ENCODE data around the gene PAPPA.

The PAPPA gene

DNA sequence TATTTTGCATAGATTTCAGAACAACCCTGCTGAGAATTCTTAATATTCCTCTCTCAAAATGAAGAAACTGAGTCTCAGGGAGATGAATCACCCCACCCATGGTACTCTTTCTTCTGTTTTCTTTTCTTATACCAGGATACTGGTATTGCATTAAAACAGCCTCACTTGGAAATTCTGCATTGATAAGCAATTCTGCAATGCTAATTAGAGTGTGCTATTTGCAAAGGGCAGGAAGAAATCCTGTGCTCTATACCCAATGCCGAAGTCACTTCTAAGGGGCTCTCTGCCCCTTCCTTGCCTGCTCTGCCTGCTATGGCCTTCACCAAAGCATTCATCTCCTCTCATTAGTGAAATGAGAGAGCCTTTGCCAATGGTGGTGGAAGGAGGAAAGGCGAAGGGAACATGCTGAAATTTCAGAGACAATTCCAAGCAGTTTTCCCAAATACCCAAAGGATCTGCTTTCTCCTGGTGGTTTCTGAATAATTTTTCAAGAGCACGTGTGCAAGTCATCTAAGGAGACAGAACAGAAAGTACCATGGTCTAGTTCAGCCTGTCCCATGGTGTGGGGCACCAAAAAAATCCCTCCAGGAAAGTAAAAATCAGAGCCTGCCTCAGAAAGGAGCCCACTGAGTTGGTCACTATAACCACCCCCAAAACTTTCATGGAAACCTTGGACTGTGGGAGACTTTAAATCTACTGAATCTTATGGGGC is 156.5 kb downstream of the PAPPA start:
- no peak overlapping the region for H3K27ac ChIP-seq (ENCODE audit: low read length)
- H3K36me3 ChIP-seq (ENCODE audit: control insufficient read depth, insufficient read depth, low read length), result no peaks in the 10 kb centered on the region
- H3K9me3 ChIP-seq (ENCODE audit: control insufficient read depth, insufficient read depth, low read length), result no peaks in the 10 kb centered on the region
- no peaks in the 10 kb centered on the region for H3K27me3 ChIP-seq (ENCODE audit: control insufficient read depth, insufficient read depth, low read length)
- no peak overlapping the region for H3K4me3 ChIP-seq (ENCODE audit: low read length)
- no CpG with 5 or more reads among the region's 3 CpGs for WGBS (ENCODE audit: insufficient coverage, insufficient read length)
- no peak for DNase-seq (ENCODE audit: low read depth, low spot score)
- no peaks in the 10 kb centered on the region for H3K4me1 ChIP-seq (ENCODE audit: control insufficient read depth, insufficient read depth, low read length)

DNA sequence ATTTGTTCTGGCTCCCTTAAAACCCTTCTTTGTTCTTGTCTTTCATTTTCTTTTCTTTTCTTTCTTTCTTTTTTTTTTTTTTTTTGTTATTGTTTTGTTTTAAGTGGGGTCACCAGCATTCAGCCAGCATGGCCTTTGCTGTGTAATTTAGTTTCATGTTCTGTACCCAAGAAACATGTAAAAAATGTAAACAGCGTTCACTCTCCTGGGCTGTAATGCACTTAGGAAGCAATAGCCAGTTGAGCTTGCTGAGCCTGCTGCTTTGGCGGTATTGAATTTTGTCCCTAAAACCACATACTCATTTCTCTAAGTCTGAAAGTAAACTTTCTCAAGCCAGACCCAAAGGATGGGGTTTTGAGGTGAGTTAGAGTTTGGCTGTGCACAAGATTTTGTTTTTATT is 158.6 kb downstream of the PAPPA start:
- Histone ChIP-seq H3K4me1 (ENCODE audit: control insufficient read depth, insufficient read depth, low read length) (no peaks in the 10 kb centered on the region), H3K4me3 (ENCODE audit: low read length) (no peak overlapping the region), H3K9me3 (ENCODE audit: control insufficient read depth, insufficient read depth, low read length) (no peaks in the 10 kb centered on the region), H3K36me3 (ENCODE audit: control insufficient read depth, insufficient read depth, low read length) (no peaks in the 10 kb centered on the region), H3K27ac (ENCODE audit: low read length) (no peak overlapping the region), H3K27me3 (ENCODE audit: control insufficient read depth, insufficient read depth, low read length) (no peaks in the 10 kb centered on the region)
- DNase-seq (ENCODE audit: low read depth, low spot score), result no peak
- WGBS (ENCODE audit: insufficient coverage, insufficient read length), result no CpG with 5 or more reads among the region's 2 CpGs

DNA sequence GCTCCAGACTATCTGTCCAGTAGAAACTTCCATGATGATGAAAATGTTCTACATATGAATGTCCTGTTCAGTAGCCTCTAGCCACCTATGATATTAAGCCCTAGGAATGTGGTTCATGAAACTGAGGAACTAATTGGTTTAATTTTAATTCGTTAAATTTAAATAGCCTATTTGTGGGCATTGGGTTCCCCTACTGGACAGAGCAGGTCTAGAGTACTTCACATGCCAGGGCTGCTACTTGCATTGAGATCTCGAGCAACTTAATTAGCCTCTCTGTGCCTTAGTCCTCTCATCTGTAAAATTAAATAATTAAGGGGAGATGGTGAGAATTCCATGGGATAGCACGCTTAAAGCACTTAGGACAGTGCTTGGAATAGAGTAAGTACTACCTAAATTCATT is 160.0 kb downstream of the PAPPA start:
- H3K9me3 ChIP-seq (ENCODE audit: control insufficient read depth, insufficient read depth, low read length), result no peaks in the 10 kb centered on the region
- no peak for DNase-seq (ENCODE audit: low read depth, low spot score)
- no peaks in the 10 kb centered on the region for H3K4me1 ChIP-seq (ENCODE audit: control insufficient read depth, insufficient read depth, low read length)
- H3K27ac ChIP-seq (ENCODE audit: low read length), result no peak overlapping the region
- WGBS (ENCODE audit: insufficient coverage, insufficient read length), result no CpG with 5 or more reads among the region's 3 CpGs
- no peak overlapping the region for H3K4me3 ChIP-seq (ENCODE audit: low read length)
- no peaks in the 10 kb centered on the region for H3K27me3 ChIP-seq (ENCODE audit: control insufficient read depth, insufficient read depth, low read length)
- no peaks in the 10 kb centered on the region for H3K36me3 ChIP-seq (ENCODE audit: control insufficient read depth, insufficient read depth, low read length)

DNA sequence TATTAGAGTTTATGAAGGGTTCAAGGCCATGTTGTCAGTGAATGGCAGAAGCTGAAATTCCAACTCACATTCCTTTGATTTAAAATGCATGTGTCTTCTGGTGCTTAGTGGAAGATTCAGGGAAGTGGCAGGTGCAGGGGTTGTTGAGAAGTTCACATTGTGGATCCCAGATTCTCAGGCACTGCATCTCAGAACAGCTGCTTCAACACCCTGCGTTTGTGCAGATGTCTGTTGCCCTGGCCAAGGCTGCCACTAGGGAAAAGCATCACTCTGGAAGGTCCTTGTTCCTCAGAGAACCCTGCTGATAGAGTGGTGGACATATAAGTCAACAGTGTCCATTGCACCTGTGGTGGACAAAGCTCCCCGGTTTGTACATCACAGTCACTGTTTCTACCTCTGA is 162.7 kb downstream of the PAPPA start:
- Histone ChIP-seq H3K4me1 (ENCODE audit: control insufficient read depth, insufficient read depth, low read length) (no peaks in the 10 kb centered on the region), H3K27ac (ENCODE audit: low read length) (no peak overlapping the region), H3K4me3 (ENCODE audit: low read length) (no peak overlapping the region), H3K9me3 (ENCODE audit: control insufficient read depth, insufficient read depth, low read length) (no peaks in the 10 kb centered on the region), H3K36me3 (ENCODE audit: control insufficient read depth, insufficient read depth, low read length) (no peaks in the 10 kb centered on the region), H3K27me3 (ENCODE audit: control insufficient read depth, insufficient read depth, low read length) (no peaks in the 10 kb centered on the region)
- no peak for DNase-seq (ENCODE audit: low read depth, low spot score)
- WGBS (ENCODE audit: insufficient coverage, insufficient read length), result no CpG with 5 or more reads among the region's 2 CpGs

DNA sequence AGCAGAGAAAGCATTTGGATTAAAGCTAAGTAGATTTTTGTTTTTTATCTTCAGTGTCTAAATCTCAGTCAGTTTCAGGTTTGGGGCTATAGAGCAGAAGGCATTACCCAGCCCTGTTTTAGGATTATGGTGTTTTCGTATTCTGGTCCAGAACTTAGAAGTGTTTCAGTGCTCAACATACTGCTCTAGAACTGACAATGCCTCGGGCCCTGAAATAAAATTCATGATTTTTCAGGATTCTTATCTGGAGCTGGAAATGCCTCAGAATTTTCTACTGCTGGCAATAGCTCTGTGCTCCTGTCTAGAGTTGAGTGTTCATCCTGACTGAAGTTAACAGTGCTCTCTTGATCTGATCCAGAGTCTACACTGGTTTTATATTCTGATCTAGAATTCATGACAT is 163.9 kb downstream of the PAPPA start:
- H3K36me3 ChIP-seq (ENCODE audit: control insufficient read depth, insufficient read depth, low read length), result no peaks in the 10 kb centered on the region

DNA sequence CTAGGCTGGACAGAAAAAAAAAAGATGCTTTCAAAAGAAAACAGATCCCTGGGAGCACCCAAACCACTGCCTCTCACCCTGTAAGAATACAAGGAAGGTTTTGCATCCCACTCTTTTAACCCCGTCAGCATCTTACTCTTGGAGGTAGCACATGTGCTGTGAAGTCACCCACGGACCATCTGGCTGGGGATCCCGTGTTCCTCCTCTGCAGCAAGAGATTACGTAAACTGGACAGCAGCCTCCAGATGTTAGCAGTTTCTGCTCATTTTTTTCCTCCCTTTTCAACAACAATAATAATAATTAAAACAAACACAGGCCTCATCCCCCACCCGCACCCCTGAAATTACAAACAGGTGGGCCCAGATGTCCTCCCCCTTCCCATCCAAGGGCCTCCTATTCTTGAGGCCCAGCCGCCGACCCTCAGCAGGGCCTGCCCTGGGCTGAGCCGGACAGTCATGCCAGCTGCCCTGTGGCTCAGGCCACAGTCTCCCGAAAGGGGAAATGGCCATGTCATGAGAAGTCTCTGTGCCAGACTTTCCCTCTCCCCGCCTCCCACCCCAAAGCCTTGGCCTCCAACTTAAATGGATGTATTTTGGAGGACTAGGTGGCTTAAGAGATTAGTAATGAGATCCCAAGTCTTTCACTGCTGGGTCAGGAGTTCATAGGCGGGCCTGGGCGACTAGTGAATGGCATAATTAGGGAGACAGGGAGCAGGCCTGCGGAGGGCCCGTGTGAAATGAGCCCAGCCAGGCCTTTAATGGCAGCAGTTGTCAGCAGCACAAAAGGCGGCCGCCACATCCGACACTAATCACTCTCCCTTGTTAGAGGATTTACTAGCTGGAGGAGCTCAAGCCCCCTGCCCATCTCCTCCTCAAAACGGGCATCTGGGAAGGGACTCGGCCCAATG is 165.1 kb downstream of the PAPPA start:
- Histone ChIP-seq H3K4me3 (ENCODE audit: low read length) (no peak overlapping the region), H3K27me3 (ENCODE audit: control insufficient read depth, insufficient read depth, low read length) (no peaks in the 10 kb centered on the region), H3K4me1 (ENCODE audit: control insufficient read depth, insufficient read depth, low read length) (no peaks in the 10 kb centered on the region), H3K9me3 (ENCODE audit: control insufficient read depth, insufficient read depth, low read length) (no peaks in the 10 kb centered on the region), H3K36me3 (ENCODE audit: control insufficient read depth, insufficient read depth, low read length) (no peaks in the 10 kb centered on the region), H3K27ac (ENCODE audit: low read length) (no peak overlapping the region)
- no peak for DNase-seq (ENCODE audit: low read depth, low spot score)
- no CpG with 5 or more reads among the region's 19 CpGs for WGBS (ENCODE audit: insufficient coverage, insufficient read length)

More for the DNA sequence above, 163.9 kb downstream of the PAPPA start:
- H3K4me3 ChIP-seq (ENCODE audit: low read length), result no peak overlapping the region
- H3K9me3 ChIP-seq (ENCODE audit: control insufficient read depth, insufficient read depth, low read length), result no peaks in the 10 kb centered on the region
- no peak overlapping the region for H3K27ac ChIP-seq (ENCODE audit: low read length)
- DNase-seq (ENCODE audit: low read depth, low spot score), result no peak
- no peaks in the 10 kb centered on the region for H3K27me3 ChIP-seq (ENCODE audit: control insufficient read depth, insufficient read depth, low read length)
- no CpG with 5 or more reads among the region's 2 CpGs for WGBS (ENCODE audit: insufficient coverage, insufficient read length)
- no peaks in the 10 kb centered on the region for H3K4me1 ChIP-seq (ENCODE audit: control insufficient read depth, insufficient read depth, low read length)

DNA sequence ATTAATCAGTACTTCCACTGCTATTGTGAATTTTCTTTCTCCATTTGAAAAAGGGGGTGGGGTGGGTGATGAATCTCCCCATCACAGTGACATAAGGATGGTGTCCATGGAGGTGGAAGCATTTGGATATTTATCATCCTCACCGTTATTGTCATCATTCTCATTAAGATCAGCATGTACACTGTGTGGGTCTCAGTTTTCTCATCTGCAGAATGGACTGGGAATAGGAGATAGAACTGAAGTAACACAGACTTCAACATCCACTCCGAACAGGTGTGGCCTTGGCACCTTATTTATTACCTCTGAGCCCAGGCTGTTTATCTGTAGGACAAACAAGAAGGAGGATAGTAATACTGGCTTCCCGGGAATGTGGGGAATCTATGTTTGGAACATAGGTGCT is 165.9 kb downstream of the PAPPA start:
- Histone ChIP-seq H3K36me3 (ENCODE audit: control insufficient read depth, insufficient read depth, low read length) (no peaks in the 10 kb centered on the region), H3K27me3 (ENCODE audit: control insufficient read depth, insufficient read depth, low read length) (no peaks in the 10 kb centered on the region)

DNA sequence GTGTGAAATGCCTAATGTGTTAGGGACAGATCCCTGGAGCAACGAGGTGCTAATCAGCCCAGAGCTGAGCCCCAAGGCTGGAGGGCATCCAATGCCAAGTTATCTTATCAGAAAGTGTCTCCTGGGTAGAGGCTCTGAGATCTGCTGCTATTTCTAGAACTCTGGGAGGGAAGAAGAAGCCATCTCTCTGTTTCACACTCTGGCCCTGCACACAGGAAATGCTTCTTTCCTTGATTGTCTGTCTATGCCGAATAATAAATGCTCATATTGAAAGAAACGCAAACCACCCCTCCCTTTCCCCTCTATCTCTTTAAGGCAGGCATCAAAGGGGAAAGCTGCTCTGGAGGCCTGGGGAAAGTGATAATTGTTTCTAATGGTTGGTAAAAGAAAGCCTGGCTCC is 166.7 kb downstream of the PAPPA start:
- Histone ChIP-seq H3K27me3 (ENCODE audit: control insufficient read depth, insufficient read depth, low read length) (no peaks in the 10 kb centered on the region), H3K36me3 (ENCODE audit: control insufficient read depth, insufficient read depth, low read length) (no peaks in the 10 kb centered on the region), H3K27ac (ENCODE audit: low read length) (no peak overlapping the region), H3K9me3 (ENCODE audit: control insufficient read depth, insufficient read depth, low read length) (no peaks in the 10 kb centered on the region), H3K4me3 (ENCODE audit: low read length) (no peak overlapping the region), H3K4me1 (ENCODE audit: control insufficient read depth, insufficient read depth, low read length) (no peaks in the 10 kb centered on the region)
- DNase-seq (ENCODE audit: low read depth, low spot score), result no peak
- WGBS (ENCODE audit: insufficient coverage, insufficient read length), result no CpG with 5 or more reads among the region's 3 CpGs

More for the DNA sequence above, 165.9 kb downstream of the PAPPA start:
- Histone ChIP-seq H3K4me1 (ENCODE audit: control insufficient read depth, insufficient read depth, low read length) (no peaks in the 10 kb centered on the region), H3K27ac (ENCODE audit: low read length) (no peak overlapping the region), H3K4me3 (ENCODE audit: low read length) (no peak overlapping the region), H3K9me3 (ENCODE audit: control insufficient read depth, insufficient read depth, low read length) (no peaks in the 10 kb centered on the region)
- no CpG with 5 or more reads among the region's 3 CpGs for WGBS (ENCODE audit: insufficient coverage, insufficient read length)
- DNase-seq (ENCODE audit: low read depth, low spot score), result no peak

DNA sequence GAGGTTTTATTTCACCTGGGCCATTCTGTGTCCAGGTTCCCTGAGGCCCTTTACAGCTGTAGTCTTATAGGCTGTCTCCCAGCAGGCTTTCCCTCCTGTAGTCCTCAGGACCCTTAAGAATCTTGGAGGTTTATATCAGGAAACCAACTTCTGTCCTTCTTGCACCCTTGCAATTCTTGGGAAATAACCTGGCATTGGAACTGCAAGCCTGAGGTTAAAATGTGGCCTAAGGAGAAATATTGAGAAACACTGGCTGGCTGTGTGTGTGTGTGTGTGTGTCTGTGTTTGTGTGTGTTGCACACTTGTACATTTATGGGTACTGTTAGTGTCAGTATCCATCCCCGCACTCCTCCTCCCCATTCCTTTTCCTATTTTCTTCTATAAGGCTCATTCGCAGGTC is 168.9 kb downstream of the PAPPA start:
- Histone ChIP-seq H3K4me3 (ENCODE audit: low read length) (no peak overlapping the region), H3K36me3 (ENCODE audit: control insufficient read depth, insufficient read depth, low read length) (no peaks in the 10 kb centered on the region), H3K27ac (ENCODE audit: low read length) (no peak overlapping the region), H3K27me3 (ENCODE audit: control insufficient read depth, insufficient read depth, low read length) (no peaks in the 10 kb centered on the region), H3K9me3 (ENCODE audit: control insufficient read depth, insufficient read depth, low read length) (no peaks in the 10 kb centered on the region), H3K4me1 (ENCODE audit: control insufficient read depth, insufficient read depth, low read length) (no peaks in the 10 kb centered on the region)
- no CpG with 5 or more reads among the region's 2 CpGs for WGBS (ENCODE audit: insufficient coverage, insufficient read length)
- DNase-seq (ENCODE audit: low read depth, low spot score), result no peak

DNA sequence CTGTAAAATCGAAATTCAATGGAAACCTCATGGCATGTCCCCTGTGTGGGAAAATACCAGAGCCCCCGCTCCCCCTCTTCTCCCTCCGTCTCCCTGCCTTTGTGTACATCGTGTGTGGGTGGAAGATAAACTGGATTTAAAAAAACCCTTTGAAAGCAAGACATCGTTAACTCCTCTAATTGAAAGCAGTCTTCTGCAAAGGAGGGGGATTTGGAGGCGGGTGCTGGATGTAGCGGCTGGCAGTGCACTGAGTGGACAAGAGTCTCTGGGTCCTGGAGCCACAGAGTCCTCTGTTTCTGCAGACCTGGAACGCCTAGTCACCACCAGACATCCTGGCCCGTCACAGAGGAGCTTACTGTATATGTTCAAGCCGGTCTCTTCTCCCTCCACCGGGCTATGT is 169.4 kb downstream of the PAPPA start:
- no peak for DNase-seq (ENCODE audit: low read depth, low spot score)
- H3K9me3 ChIP-seq (ENCODE audit: control insufficient read depth, insufficient read depth, low read length), result no peaks in the 10 kb centered on the region
- no peaks in the 10 kb centered on the region for H3K36me3 ChIP-seq (ENCODE audit: control insufficient read depth, insufficient read depth, low read length)
- no peak overlapping the region for H3K27ac ChIP-seq (ENCODE audit: low read length)
- H3K4me3 ChIP-seq (ENCODE audit: low read length), result no peak overlapping the region
- whole genome bisulfite sequencing (ENCODE audit: insufficient coverage, insufficient read length), result no CpG with 5 or more reads among the region's 11 CpGs
- H3K27me3 ChIP-seq (ENCODE audit: control insufficient read depth, insufficient read depth, low read length), result no peaks in the 10 kb centered on the region
- H3K4me1 ChIP-seq (ENCODE audit: control insufficient read depth, insufficient read depth, low read length), result no peaks in the 10 kb centered on the region

All from iPS DF 6.9 (cell line).